ENCODE results near the gene PACS2. TPM values are rescaled to one million over a fixed set of nuclear protein-coding genes. Genes with fewer than 3 reads are reported as not detected.
A peak's percentile ranks its signal among the peaks of the same experiment; 100 is the strongest.

PACS2 gene
- total and polyA plus RNA-seq, 2 experiments from 2014 or later, result 41.1 to 54.5 TPM

DNA sequence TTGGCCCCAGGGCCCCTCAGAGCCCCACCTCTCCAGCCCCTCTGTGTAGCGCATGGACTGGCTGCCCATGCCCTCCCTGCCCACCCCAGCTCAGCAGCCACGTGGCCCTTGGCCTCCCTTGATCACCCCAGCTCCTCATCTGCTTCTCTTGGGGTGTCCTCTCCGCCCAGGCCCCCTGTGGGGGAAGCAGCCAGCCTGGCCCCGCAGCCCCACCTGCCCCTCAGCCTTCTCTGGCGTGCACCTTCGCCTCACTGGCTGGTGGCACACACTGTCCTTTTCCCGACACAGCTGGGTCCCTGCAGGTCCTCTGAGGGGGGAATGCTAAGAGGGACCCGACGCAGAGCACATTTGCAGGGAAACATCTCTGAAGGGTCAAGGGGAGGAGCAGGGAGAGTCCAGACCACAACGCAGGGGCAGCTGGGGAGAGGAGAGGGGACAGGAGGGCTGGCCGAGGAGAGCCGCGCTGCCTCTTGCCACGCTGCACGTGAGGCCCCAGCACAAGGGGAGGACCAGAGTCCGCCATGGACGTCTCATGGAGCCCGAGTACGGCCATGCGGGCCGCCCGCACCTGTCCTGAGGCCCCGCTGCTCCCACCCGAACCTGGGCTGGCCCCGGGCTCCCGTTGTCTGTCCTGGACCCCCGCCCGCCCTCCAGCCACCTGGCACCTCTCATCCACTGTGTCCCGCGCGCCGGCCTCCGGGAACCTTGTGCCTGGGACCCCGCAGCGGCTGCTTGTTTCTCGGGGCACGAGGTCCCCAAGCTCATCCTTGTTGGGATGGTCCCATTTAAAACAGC is 36.1 kb downstream of the PACS2 start:
- 95% methylated on average over 26 of the region's 37 CpGs for WGBS (ENCODE audit: low lambda C conversion rate, missing lambda C conversion rate)
- H3K9me2 ChIP-seq (replicated peaks; ENCODE audit: insufficient read depth), result no peaks in the 10 kb centered on the region
- H3K4me3 ChIP-seq, result no peak overlapping the region
- no peaks in the 10 kb centered on the region for H3K27me3 ChIP-seq
- H2AFZ ChIP-seq, result no peak overlapping the region
- no peak overlapping the region for H3K27ac ChIP-seq
- DNase-seq (ENCODE audit: low spot score), result no peak
- no peaks in the 10 kb centered on the region for H3K4me1 ChIP-seq (ENCODE audit: insufficient read depth)
- H3K4me2 ChIP-seq, result no peak overlapping the region
- no peaks in the 10 kb centered on the region for H3K36me3 ChIP-seq (replicated peaks; ENCODE audit: insufficient read depth, low read depth)
- peaks cover 13% of the 10 kb centered on the region for H3K79me2 ChIP-seq
- no peaks in the 10 kb centered on the region for H3K9me3 ChIP-seq (ENCODE audit: low read depth)
- H4K20me1 ChIP-seq (ENCODE audit: insufficient read depth, poor library complexity, severe bottlenecking), result peaks cover 3% of the 10 kb centered on the region
- TF ChIP-seq EZH2 (IDR thresholded peaks at IDR 0.05; ENCODE audit: borderline replicate concordance) (no peak), EZH2phosphoT487 (IDR thresholded peaks at IDR 0.05; ENCODE audit: low read depth, severe bottlenecking, unreplicated experiment) (no peak)

DNA sequence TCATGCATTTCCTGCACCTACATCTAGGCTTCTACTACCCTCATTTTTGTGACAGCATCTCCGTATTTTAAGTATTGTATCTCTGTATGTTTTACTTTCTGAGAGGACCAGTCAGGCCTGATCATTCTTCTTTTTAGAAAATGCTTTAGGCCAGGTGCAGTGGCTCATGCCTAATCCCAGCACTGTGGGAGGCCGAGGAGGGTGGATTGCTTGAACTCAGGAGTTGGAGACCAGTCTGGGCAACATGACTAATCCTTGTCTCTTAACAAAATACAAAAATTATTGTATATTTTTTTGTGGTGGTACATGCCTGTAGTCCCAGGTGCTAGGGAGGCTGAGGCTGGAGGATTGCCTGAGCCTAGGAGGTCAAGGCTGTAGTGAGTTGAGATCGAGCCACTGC is 36.9 kb downstream of the PACS2 start:
- Histone ChIP-seq H3K9me2 (replicated peaks; ENCODE audit: insufficient read depth) (no peaks in the 10 kb centered on the region), H3K4me2 (no peak overlapping the region), H3K4me3 (no peak overlapping the region), H3K79me2 (peaks cover 8% of the 10 kb centered on the region), H4K20me1 (ENCODE audit: insufficient read depth, poor library complexity, severe bottlenecking) (peaks cover 3% of the 10 kb centered on the region), H3K27me3 (no peaks in the 10 kb centered on the region), H2AFZ (no peak overlapping the region), H3K4me1 (ENCODE audit: insufficient read depth) (no peaks in the 10 kb centered on the region), H3K9me3 (ENCODE audit: low read depth) (no peaks in the 10 kb centered on the region), H3K27ac (peak overlapping the region; percentile 45), H3K36me3 (replicated peaks; ENCODE audit: insufficient read depth, low read depth) (no peaks in the 10 kb centered on the region)
- no peak for DNase-seq (ENCODE audit: low spot score)
- WGBS (ENCODE audit: low lambda C conversion rate, missing lambda C conversion rate), result 94% methylated on average over 3 of the region's 3 CpGs
- TF ChIP-seq, protein P1, sequence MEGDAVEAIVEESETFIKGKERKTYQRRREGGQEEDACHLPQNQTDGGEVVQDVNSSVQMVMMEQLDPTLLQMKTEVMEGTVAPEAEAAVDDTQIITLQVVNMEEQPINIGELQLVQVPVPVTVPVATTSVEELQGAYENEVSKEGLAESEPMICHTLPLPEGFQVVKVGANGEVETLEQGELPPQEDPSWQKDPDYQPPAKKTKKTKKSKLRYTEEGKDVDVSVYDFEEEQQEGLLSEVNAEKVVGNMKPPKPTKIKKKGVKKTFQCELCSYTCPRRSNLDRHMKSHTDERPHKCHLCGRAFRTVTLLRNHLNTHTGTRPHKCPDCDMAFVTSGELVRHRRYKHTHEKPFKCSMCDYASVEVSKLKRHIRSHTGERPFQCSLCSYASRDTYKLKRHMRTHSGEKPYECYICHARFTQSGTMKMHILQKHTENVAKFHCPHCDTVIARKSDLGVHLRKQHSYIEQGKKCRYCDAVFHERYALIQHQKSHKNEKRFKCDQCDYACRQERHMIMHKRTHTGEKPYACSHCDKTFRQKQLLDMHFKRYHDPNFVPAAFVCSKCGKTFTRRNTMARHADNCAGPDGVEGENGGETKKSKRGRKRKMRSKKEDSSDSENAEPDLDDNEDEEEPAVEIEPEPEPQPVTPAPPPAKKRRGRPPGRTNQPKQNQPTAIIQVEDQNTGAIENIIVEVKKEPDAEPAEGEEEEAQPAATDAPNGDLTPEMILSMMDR (IDR thresholded peaks at IDR 0.05; ENCODE audit: poor library complexity), result no peak

DNA sequence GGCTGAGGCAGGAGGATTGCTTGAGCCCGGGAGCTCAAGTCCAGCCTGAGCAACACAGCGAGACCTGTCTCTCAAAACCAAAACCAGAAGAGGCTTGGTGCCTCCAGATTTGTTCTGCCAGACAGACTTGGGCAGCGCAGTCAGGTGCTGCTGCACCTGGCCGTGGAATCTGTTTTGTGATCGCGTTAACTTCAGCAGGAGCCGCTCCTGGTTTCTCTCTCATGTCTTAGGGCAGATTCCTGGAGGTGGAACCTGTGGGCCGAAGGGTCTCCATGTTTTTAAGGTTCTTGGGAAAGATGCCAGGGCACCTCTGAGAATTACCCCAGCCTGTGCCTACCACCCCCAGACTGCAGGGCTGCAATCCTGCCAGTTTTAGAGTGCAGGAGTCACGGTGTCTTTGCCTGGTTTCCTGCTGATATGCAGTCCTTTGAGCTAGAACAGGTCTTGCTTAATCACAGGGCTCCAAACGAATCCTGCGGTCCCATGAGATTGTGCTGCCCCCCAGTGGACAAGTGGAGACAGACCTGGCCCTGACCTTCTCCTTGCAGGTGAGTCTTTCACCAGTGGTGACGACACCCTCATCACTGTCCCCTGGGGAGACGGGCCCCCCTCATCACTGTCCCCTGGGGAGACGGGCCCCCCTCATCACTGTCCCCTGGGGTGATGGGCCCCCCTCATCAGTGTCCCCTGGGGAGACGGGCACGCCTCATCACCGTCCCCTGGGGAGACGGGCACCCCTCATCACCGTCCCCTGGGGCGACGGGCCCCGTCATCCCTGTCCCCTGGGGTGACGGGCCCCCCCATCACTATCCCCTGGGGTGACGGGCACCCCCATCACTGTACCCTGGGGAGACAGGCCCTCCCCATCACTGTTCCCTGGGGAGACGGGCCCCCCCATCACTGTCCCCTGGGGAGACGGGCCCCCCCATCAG is 37.6 kb downstream of the PACS2 start:
- peak; percentile 92 for DNase-seq (ENCODE audit: low spot score)
- Histone ChIP-seq H3K4me3 (no peak overlapping the region), H3K36me3 (replicated peaks; ENCODE audit: insufficient read depth, low read depth) (no peaks in the 10 kb centered on the region), H3K79me2 (peaks cover 5% of the 10 kb centered on the region), H2AFZ (no peak overlapping the region), H3K27ac (peak overlapping the region; percentile 45), H3K9me3 (ENCODE audit: low read depth) (no peaks in the 10 kb centered on the region), H4K20me1 (ENCODE audit: insufficient read depth, poor library complexity, severe bottlenecking) (peaks cover 3% of the 10 kb centered on the region), H3K4me2 (peak overlapping the region; percentile 49), H3K4me1 (ENCODE audit: insufficient read depth) (no peaks in the 10 kb centered on the region), H3K9me2 (replicated peaks; ENCODE audit: insufficient read depth) (no peaks in the 10 kb centered on the region), H3K27me3 (no peaks in the 10 kb centered on the region)
- TF ChIP-seq, protein P1 (IDR thresholded peaks at IDR 0.05; ENCODE audit: poor library complexity), result peak; percentile 89
- TF ChIP-seq EZH2phosphoT487 (IDR thresholded peaks at IDR 0.05; ENCODE audit: low read depth, severe bottlenecking, unreplicated experiment), result no peak
- 56% methylated on average over 11 of the region's 26 CpGs for WGBS (ENCODE audit: low lambda C conversion rate, missing lambda C conversion rate)

DNA sequence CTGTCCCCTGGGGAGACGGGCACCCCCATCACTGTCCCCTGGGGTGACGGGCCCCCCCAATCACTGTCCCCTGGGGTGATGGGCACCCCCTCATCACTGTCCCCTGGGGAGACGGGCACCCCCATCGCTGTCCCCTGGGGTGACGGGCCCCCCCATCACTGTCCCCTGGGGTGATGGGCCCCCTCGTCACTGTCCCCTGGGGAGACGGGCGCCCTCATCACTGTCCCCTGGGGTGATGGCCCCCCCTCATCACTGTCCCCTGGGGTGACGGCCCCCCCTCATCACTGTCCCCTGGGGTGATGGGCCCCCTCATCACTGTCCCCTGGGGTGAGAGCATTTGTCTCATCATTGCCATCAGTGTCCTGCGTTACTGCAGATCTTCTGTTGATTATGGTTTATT is 38.6 kb downstream of the PACS2 start:
- Histone ChIP-seq H3K36me3 (replicated peaks; ENCODE audit: insufficient read depth, low read depth) (no peaks in the 10 kb centered on the region), H3K27ac (no peak overlapping the region), H3K4me2 (no peak overlapping the region)

More for the DNA sequence above, 38.6 kb downstream of the PACS2 start:
- Histone ChIP-seq H3K9me2 (replicated peaks; ENCODE audit: insufficient read depth) (no peaks in the 10 kb centered on the region), H2AFZ (no peak overlapping the region), H3K4me3 (no peak overlapping the region), H3K9me3 (ENCODE audit: low read depth) (no peaks in the 10 kb centered on the region), H3K4me1 (ENCODE audit: insufficient read depth) (no peaks in the 10 kb centered on the region), H4K20me1 (ENCODE audit: insufficient read depth, poor library complexity, severe bottlenecking) (peaks cover 3% of the 10 kb centered on the region), H3K79me2 (no peaks in the 10 kb centered on the region), H3K27me3 (no peaks in the 10 kb centered on the region)
- TF ChIP-seq, protein P1 (IDR thresholded peaks at IDR 0.05; ENCODE audit: poor library complexity), result no peak
- no peak for TF ChIP-seq EZH2phosphoT487 (IDR thresholded peaks at IDR 0.05; ENCODE audit: low read depth, severe bottlenecking, unreplicated experiment)
- TF ChIP-seq EZH2 (IDR thresholded peaks at IDR 0.05; ENCODE audit: borderline replicate concordance), result no peak
- 100% methylated on average over 1 of the region's 10 CpGs for WGBS (ENCODE audit: low lambda C conversion rate, missing lambda C conversion rate)
- no peak for DNase-seq (ENCODE audit: low spot score)
